Epidermal melanocyte (primary cell): ENCODE results near the gene LMLN.
"Not testable (repeated sequence)": the region's sequence is repeated elsewhere in the genome, so short reads cannot be mapped to it uniquely, and the experiment has no call there.

Experiments
- DNase-seq: peaks from one replicate; pipeline ENCODE4 v3.0.0; 2011; ENCODE audit warnings: low spot score; ENCODE audit not compliant: insufficient read length

The LMLN gene

GRCh38 chr3:198022604-198023003 lies 62.6 kb downstream of the LMLN start:
- no peak for DNase-seq

GRCh38 chr3:198025644-198026043 lies 65.6 kb downstream of the LMLN start:
- DNase-seq, result no peak

- no peak for DNase-seq
Measured at GRCh38 chr3:198026620-198027019, 66.6 kb downstream of the LMLN start.

GRCh38 chr3:198027045-198027798 lies 67.2 kb downstream of the LMLN start:
- DNase-seq, result no peak

- no peak for DNase-seq
Measured at GRCh38 chr3:198027799-198028390, 67.9 kb downstream of the LMLN start.

GRCh38 chr3:198028718-198029117 lies 68.7 kb downstream of the LMLN start:
- no peak for DNase-seq

GRCh38 chr3:198030125-198030524 lies 70.1 kb downstream of the LMLN start:
- no peak for DNase-seq

GRCh38 chr3:198030726-198031125 lies 70.7 kb downstream of the LMLN start:
- DNase-seq, result no peak

GRCh38 chr3:198032039-198032936 lies 72.3 kb downstream of the LMLN start:
- DNase-seq, result no peak

GRCh38 chr3:198043119-198043518 lies 83.1 kb downstream of the LMLN start:
- no peak for DNase-seq

- no peak for DNase-seq
Measured at GRCh38 chr3:198046120-198046857, 86.3 kb downstream of the LMLN start.

- DNase-seq, result no peak
Measured at GRCh38 chr3:198048445-198048844, 88.4 kb downstream of the LMLN start.

GRCh38 chr3:198051836-198052235 lies 91.8 kb downstream of the LMLN start:
- no peak for DNase-seq

- DNase-seq, result not testable (repeated sequence)
Measured at GRCh38 chr3:198053462-198053861, 93.4 kb downstream of the LMLN start.

GRCh38 chr3:198061119-198062067 lies 101.4 kb downstream of the LMLN start:
- DNase-seq, result no peak

- no peak for DNase-seq
Measured at GRCh38 chr3:198062068-198062465, 102.0 kb downstream of the LMLN start.

GRCh38 chr3:198064420-198064819 lies 104.4 kb downstream of the LMLN start:
- DNase-seq, result no peak

- DNase-seq, result no peak
Measured at GRCh38 chr3:198065897-198066296, 105.9 kb downstream of the LMLN start.

GRCh38 chr3:198067416-198067815 lies 107.4 kb downstream of the LMLN start:
- no peak for DNase-seq

- no peak for DNase-seq
Measured at GRCh38 chr3:198070871-198071270, 110.9 kb downstream of the LMLN start.
